ENCODE results near the gene MTG1.
"Not testable (repeated sequence)": the region's sequence is repeated elsewhere in the genome, so short reads cannot be mapped to it uniquely, and the experiment has no call there.

MTG1 gene

DNA sequence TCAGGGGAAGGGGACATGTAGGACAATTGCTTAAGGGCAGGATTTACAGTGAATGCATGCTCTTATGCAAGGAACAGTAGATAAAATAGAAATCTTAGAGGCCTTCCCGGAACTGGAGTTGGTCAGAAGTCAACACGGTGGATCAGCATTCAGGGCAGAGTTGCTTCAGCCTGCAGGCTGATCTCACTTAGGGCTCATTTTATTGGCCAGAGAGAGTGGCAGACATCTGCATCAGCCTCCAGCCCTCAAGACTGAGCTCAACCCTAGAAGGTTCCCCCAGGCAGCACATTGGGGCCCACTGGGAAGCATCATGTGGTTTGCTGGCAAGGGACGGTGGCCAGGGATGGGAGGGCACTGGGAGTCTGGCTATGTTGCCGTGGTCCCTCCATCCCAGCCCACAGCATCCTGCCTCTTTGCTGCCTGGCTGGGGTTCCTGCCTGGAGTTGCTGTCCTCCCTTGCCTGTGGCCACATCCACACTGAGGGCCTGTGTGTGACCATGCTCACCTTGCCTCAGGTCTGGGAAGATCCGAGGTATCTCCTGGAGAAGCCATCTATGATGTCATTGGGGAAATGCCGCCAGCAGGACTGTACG, 72.8 kb downstream of the MTG1 start:
- no peak for DNase-seq (ENCODE audit: low read depth)

DNA sequence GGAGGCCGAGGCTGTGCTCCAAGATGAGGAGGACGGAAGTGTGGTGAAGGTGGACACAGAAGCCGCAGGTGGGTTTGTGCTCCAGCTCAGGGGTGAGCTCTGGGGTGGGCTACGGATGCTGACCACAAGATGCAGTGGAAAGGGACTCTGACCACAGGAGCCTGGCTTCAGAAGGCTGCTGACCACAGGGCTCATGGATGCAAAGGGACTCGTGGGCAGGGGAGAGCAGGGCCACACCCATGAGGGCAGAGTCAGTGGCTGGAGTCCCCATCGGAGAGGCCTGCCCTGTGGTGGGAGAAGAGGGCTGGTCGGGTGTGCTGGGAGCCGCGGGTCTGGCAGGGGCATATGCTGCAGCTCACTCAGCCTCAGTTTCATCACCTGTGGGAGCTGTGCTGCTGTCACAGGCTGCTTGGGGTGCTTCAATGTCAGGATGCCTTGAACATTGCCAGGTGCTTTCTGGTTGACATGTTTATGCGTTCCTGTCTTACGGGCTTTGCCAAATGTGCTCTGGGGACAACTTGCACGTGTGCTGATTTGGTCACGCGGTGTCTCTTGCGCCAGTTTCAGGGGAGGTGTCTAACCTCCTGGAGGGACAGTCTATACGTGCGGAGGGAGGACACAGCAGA, 73.4 kb downstream of the MTG1 start:
- DNase-seq (ENCODE audit: low read depth), result no peak

DNA sequence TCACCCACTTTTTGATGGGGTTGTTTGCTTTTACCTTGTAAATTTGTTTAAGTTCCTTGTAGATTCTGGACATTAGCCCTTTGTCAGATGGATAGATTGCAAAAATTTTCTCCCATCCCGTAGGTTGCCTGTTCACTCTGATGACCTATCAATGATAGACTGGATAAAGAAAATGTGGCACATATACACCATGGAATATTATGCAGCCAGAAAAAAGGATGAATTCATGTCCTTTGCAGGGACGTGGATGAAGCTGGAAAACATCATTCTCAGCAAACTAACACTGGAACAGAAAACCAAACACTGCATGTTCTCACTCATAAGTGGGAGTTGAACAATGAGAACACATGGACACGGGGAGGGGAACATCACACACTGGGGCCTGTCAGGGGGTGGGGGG, 75.2 kb downstream of the MTG1 start:
- DNase-seq (ENCODE audit: low read depth), result not testable (repeated sequence)

DNA sequence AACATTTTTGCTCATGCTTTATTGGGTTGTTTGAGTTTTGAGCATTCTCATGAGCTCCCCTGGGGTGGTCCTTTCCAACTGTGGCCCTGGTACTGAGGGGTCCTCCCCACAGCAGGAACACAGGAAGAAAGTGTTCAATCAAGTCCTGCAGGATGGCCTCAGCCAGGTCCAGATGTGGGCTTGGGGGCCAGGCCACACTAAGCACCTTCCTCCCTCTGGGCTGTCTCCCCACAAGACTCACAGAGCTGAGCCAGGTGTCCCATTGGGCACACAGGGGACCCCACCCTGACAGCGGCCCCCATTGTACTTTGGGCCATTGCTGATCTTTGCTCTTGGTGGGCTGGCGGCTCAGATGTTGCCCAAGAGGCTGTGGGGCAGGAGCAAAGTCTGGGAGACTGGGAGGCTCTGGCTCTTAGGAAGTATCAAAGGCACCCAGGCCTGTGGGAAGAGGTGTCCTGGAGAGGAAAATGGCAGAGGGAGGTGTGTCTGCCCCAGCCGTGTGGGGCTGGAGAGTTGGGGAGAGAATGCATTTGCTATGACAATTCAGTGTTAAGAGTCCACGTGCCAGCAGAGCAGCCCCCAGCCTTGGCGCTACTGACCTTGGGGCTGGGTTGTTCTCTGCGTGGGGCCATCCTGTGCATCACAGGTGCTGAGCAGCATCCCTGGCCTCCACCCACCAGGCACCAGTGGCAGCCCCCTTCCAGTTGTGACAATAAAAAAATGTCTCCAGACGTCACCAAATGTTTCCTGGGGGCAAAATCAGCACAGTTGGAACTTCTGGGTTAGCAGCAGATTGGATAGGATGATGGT, 77.5 kb downstream of the MTG1 start:
- no peak for DNase-seq (ENCODE audit: low read depth)

All from GM04504 (cell line).